Measurements from ENCODE around the gene TBX15.
"Not testable (repeated sequence)": the region's sequence is repeated elsewhere in the genome, so short reads cannot be mapped to it uniquely, and the experiment has no call there.

The TBX15 gene

DNA sequence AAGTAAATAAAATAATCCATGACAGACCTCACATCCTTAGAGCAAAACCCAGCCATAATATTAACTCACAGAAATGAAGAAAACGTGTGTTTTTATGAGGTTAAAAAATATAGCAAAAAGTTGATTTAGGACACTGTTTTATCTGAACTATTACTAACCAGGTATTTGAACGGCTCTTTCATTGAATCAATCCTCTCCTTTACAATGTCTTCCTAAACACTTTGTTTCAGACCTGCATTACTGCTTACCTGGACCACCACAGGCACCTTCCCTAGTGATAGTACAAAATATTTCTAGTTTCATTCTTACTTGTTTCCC, 25.0 kb downstream of the TBX15 start:
- no peak for TF ChIP-seq POLR2A (IDR thresholded peaks at IDR 0.05; ENCODE audit: extremely low read depth, insufficient read length)
- TF ChIP-seq, protein P1, sequence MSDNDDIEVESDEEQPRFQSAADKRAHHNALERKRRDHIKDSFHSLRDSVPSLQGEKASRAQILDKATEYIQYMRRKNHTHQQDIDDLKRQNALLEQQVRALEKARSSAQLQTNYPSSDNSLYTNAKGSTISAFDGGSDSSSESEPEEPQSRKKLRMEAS (IDR thresholded peaks at IDR 0.05; ENCODE audit: low read depth, low read length), result no peak
- TF ChIP-seq, protein P2, sequence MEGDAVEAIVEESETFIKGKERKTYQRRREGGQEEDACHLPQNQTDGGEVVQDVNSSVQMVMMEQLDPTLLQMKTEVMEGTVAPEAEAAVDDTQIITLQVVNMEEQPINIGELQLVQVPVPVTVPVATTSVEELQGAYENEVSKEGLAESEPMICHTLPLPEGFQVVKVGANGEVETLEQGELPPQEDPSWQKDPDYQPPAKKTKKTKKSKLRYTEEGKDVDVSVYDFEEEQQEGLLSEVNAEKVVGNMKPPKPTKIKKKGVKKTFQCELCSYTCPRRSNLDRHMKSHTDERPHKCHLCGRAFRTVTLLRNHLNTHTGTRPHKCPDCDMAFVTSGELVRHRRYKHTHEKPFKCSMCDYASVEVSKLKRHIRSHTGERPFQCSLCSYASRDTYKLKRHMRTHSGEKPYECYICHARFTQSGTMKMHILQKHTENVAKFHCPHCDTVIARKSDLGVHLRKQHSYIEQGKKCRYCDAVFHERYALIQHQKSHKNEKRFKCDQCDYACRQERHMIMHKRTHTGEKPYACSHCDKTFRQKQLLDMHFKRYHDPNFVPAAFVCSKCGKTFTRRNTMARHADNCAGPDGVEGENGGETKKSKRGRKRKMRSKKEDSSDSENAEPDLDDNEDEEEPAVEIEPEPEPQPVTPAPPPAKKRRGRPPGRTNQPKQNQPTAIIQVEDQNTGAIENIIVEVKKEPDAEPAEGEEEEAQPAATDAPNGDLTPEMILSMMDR (IDR thresholded peaks at IDR 0.05; ENCODE audit: low read depth, low read length), result no peak
- TF ChIP-seq MYC (IDR thresholded peaks at IDR 0.05; ENCODE audit: low read depth, low read length), result no peak
- H3K4me3 ChIP-seq (ENCODE audit: low read depth, low read length), result no peak overlapping the region
- no peak for DNase-seq (ENCODE audit: low read depth)

DNA sequence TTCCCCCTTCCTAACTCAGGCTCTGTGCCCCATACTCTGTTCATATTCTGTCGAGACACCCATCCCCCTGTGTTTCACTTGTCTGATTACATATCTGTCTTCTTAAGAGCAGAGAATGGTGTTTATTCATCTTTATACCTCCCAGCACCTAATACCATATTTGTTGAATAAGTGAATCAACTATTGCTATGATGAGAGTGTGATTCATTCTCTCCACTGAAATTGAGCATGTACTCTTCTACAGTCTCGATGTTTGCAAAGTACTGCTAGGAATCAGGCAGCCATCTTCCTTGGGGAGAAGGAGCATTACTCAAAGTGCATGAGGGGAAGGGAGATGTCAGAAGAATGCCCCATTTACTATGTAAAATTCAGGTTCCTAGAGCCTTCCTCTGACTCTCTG, 27.0 kb downstream of the TBX15 start:
- DNase-seq (ENCODE audit: low read depth), result no peak
- no peak for TF ChIP-seq MYC (IDR thresholded peaks at IDR 0.05; ENCODE audit: low read depth, low read length)
- TF ChIP-seq, protein P2 (IDR thresholded peaks at IDR 0.05; ENCODE audit: low read depth, low read length), result no peak
- TF ChIP-seq, protein P1 (IDR thresholded peaks at IDR 0.05; ENCODE audit: low read depth, low read length), result no peak
- no peak for TF ChIP-seq POLR2A (IDR thresholded peaks at IDR 0.05; ENCODE audit: extremely low read depth, insufficient read length)
- H3K4me3 ChIP-seq (ENCODE audit: low read depth, low read length), result no peak overlapping the region

DNA sequence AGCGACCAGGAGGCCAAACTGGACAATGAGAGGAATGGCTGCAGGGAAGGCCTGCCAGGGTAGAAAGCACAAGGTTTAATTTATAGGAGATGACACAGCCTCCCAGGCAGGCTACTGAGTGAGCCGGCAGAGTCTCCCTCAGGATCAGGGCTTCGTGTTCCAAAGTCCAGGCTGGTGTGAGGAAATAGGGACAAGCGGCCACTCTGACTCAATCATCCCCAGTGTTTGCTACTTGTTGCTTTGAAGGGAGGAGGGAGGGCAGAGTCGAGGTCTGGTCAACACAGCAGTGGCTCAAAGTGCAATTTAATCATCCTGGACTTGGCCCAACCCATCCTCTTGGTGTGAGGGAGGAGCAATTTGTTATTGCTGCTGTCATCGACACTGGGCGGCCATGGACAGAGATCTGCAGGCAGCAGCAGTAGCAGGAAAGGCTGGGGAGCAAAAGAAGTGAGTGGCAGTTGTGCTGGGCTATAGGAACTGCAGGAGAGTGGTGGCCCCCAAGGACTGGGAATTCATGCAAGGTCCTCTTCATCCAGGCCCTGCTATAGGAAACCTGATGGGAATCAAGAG, 27.5 kb downstream of the TBX15 start:
- H3K4me3 ChIP-seq (ENCODE audit: low read depth, low read length), result no peak overlapping the region
- no peak for DNase-seq (ENCODE audit: low read depth)
- TF ChIP-seq, protein P2 (IDR thresholded peaks at IDR 0.05; ENCODE audit: low read depth, low read length), result no peak
- TF ChIP-seq POLR2A (IDR thresholded peaks at IDR 0.05; ENCODE audit: extremely low read depth, insufficient read length), result no peak
- TF ChIP-seq, protein P1 (IDR thresholded peaks at IDR 0.05; ENCODE audit: low read depth, low read length), result no peak
- no peak for TF ChIP-seq MYC (IDR thresholded peaks at IDR 0.05; ENCODE audit: low read depth, low read length)

DNA sequence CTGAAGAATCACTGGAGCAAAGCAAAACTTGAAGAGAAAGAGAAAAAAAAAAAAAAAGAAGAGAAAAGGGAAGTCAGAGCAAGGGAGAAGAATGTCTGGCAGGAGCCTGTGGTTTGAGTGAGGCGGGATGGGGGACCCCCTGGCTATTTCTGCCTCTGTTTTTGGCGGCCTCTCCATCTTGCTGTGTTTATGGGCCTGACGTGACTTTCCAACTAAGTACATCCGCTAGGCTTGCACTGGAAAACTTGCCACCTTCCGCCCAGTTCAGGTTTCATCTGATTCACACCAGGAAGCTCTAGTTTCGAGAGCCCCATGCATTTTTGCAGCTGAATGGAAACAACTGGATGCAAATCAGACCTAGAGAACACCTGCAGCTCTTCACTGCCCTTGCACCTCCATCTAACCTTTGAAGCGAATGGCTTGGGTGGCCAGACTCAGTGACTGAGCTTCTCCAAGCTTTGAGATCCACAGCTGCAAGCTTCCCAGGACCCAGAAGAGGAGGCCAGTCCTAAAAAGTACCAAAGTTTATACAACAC, 28.0 kb downstream of the TBX15 start:
- TF ChIP-seq MYC (IDR thresholded peaks at IDR 0.05; ENCODE audit: low read depth, low read length) (no peak), POLR2A (IDR thresholded peaks at IDR 0.05; ENCODE audit: extremely low read depth, insufficient read length) (no peak)
- TF ChIP-seq, protein P1 (IDR thresholded peaks at IDR 0.05; ENCODE audit: low read depth, low read length), result no peak
- TF ChIP-seq, protein P2 (IDR thresholded peaks at IDR 0.05; ENCODE audit: low read depth, low read length), result no peak
- no peak overlapping the region for H3K4me3 ChIP-seq (ENCODE audit: low read depth, low read length)
- DNase-seq (ENCODE audit: low read depth), result no peak

DNA sequence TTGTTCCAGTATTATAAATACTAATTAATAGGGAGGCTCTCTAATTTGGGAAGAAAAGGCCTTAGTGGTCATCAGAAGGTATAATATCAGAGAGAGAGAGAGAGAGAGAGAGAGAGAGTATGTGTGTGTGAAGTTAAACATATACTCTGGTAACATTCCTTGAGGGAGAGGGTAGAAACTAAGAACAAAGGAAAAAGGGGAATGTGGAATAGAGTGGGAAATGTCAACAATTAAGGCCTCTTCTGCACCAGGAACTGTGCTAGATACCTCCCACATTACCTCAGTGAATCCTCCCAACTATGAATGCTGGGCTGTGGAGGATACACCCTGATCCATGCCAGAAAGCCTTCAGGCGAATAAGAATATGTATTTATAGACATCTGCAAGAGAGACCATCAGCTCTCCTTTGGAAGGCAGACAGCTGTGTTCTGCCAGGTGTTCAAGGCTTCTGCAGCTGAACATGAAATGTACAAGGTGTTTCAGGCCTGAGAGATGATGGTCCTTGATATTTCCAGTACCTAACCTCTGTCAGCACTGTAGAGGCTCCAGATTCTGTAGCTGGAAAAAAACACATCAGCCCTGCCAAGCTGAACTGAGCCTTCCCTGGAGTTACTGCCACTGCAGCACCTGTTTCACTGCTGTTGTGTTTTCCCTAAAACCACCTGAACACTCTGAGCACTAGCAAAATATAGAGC, 29.1 kb downstream of the TBX15 start:
- TF ChIP-seq, protein P1 (IDR thresholded peaks at IDR 0.05; ENCODE audit: low read depth, low read length), result no peak
- TF ChIP-seq POLR2A (IDR thresholded peaks at IDR 0.05; ENCODE audit: extremely low read depth, insufficient read length) (no peak), MYC (IDR thresholded peaks at IDR 0.05; ENCODE audit: low read depth, low read length) (no peak)
- DNase-seq (ENCODE audit: low read depth), result no peak
- H3K4me3 ChIP-seq (ENCODE audit: low read depth, low read length), result no peak overlapping the region

DNA sequence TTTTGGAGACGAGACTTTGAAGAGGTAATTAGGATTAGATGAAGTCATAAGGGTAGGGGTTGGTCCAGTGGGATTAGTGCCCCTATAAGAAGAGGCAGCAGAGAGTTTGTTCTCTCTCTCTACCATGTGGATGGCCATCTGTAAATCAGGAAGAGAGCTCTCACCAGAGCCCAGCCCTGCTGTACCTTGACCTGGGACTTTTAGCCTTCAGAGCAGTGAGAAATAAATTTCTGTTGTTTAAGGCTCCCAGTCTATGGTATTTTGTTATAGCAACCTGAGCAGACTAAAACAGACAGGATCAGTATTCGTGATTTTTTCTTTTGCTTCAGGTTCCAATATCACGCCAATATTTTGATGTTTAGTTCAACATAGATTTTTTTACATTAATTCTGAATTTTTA, 30.0 kb downstream of the TBX15 start:
- no peak for DNase-seq (ENCODE audit: low read depth)

DNA sequence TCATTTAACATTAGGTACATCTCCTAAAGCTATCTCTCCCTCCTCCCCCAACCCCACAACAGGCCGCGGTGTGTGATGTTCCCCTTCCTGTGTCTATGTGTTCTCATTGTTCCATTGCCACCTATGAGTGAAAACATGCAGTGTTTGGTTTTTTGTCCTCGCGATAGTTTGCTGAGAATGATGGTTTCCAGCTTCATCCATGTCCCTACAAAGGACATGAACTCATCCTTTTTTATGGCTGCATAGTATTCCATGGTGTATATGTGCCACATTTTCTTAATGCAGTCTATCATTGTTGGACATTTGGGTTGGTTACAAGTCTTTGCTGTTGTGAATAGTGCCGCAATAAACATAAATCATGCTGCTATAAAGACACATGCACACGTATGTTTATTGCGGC, 30.6 kb downstream of the TBX15 start:
- DNase-seq (ENCODE audit: low read depth), result not testable (repeated sequence)

More for the DNA sequence above, 30.0 kb downstream of the TBX15 start:
- no peak overlapping the region for H3K4me3 ChIP-seq (ENCODE audit: low read depth, low read length)
- TF ChIP-seq MYC (IDR thresholded peaks at IDR 0.05; ENCODE audit: low read depth, low read length), result no peak
- TF ChIP-seq, protein P2 (IDR thresholded peaks at IDR 0.05; ENCODE audit: low read depth, low read length), result no peak
- no peak for TF ChIP-seq POLR2A (IDR thresholded peaks at IDR 0.05; ENCODE audit: extremely low read depth, insufficient read length)
- TF ChIP-seq, protein P1 (IDR thresholded peaks at IDR 0.05; ENCODE audit: low read depth, low read length), result no peak

More for the DNA sequence above, 30.6 kb downstream of the TBX15 start:
- H3K4me3 ChIP-seq (ENCODE audit: low read depth, low read length), result not testable (repeated sequence)
